IMR-90 (cell line): ENCODE results near the gene SESN2. TPM values are rescaled to one million over a fixed set of nuclear protein-coding genes. Genes with fewer than 3 reads are reported as not detected.

Experiments
- ATAC-seq: fragments of 200-7000 bp; cut with Tn5 transposase; 2 replicates; pipeline ENCODE4 v1.9.1; 2020; ENCODE audit warnings: low read depth, mild to moderate bottlenecking, moderate library complexity
- BruUV-seq: library from RNA; stranded (reverse); fragments of 400-500 nt; replicated peaks from 2 replicates; lab custom pipeline; 2021; lab: Mats Ljungman, UMichigan
- CTCF ChIA-PET: fragments of 300-600 bp; formaldehyde crosslinking; extraction: SDS; loops from one replicate; lab custom pipeline; 2021; ENCODE audit warnings: antibody characterized with exemption; lab: Yijun Ruan, JAX
- POLR2A ChIA-PET: fragments of 300-600 bp; sonication (Branson Sonifier 250); formaldehyde crosslinking; loops from one replicate; lab custom pipeline; 2022; ENCODE audit warnings: antibody characterized with exemption; ENCODE audit not compliant: unreplicated experiment; lab: Charles Lee
- DNase-seq: peaks from one replicate; pipeline ENCODE4 v3.0.0; 2013
- H2AFZ ChIP-seq: replicated peaks from 2 replicates; pipeline ENCODE3; 2013; ENCODE audit warnings: low read length, mild to moderate bottlenecking; ENCODE audit not compliant: poor library complexity
- H2AK5ac ChIP-seq: 2 replicates; pipeline ENCODE4 v1.6.1; 2013; ENCODE audit warnings: low read depth, low read length, inconsistent platforms
- H2AK9ac ChIP-seq: replicated peaks from 2 replicates; pipeline ENCODE3; 2013; ENCODE audit warnings: mild to moderate bottlenecking, low read depth, low read length, moderate library complexity; ENCODE audit not compliant: poor library complexity
- H2BK120ac ChIP-seq: 2 replicates; pipeline ENCODE4 v1.6.1; 2013; ENCODE audit warnings: low read depth, low read length, inconsistent platforms
- H2BK15ac ChIP-seq: 3 replicates; pipeline ENCODE4 v1.6.1; 2013; ENCODE audit warnings: low read depth, low read length, inconsistent platforms
- H2BK20ac ChIP-seq: 2 replicates; pipeline ENCODE4 v1.6.1; 2013; ENCODE audit warnings: low read depth, mild to moderate bottlenecking, inconsistent platforms, low read length, moderate library complexity
- H2BK5ac ChIP-seq: 2 replicates; pipeline ENCODE4 v1.6.1; 2013; ENCODE audit warnings: mild to moderate bottlenecking, low read depth, low read length, inconsistent platforms; ENCODE audit not compliant: poor library complexity, severe bottlenecking
- H3K14ac ChIP-seq: replicated peaks from 2 replicates; pipeline ENCODE4 v1.6.1; 2013; ENCODE audit warnings: low read depth, low read length, inconsistent platforms
- H3K18ac ChIP-seq: 2 replicates; pipeline ENCODE4 v1.6.1; 2013; ENCODE audit warnings: low read depth, low read length, control low read depth
- H3K23ac ChIP-seq: 2 replicates; pipeline ENCODE4 v1.6.1; 2013; ENCODE audit warnings: low read depth, low read length, inconsistent platforms
- H3K27ac ChIP-seq: 2 replicates; pipeline ENCODE4 v1.5.1; 2013; ENCODE audit warnings: mild to moderate bottlenecking, control low read depth, low read length; ENCODE audit not compliant: insufficient read depth
- H3K27me3 ChIP-seq: 2 replicates; pipeline ENCODE4 v1.6.1; 2013; ENCODE audit warnings: low read length; ENCODE audit not compliant: control insufficient read depth, insufficient read depth
- H3K36me3 ChIP-seq: 2 replicates; pipeline ENCODE4 v1.6.1; 2013; ENCODE audit warnings: low read length, mixed read lengths; ENCODE audit not compliant: control insufficient read depth, insufficient read depth
- H3K4ac ChIP-seq: 2 replicates; pipeline ENCODE4 v1.6.1; 2013; ENCODE audit warnings: low read depth, low read length, inconsistent platforms
- H3K4me1 ChIP-seq: 2 replicates; pipeline ENCODE4 v1.6.1; 2013; ENCODE audit warnings: low read length, mixed read lengths; ENCODE audit not compliant: control insufficient read depth, insufficient read depth
- H3K4me2 ChIP-seq: 2 replicates; pipeline ENCODE4 v1.6.1; 2013; ENCODE audit warnings: low read depth, mild to moderate bottlenecking, control low read depth, low read length, moderate library complexity
- H3K4me3 ChIP-seq: 2 replicates; pipeline ENCODE4 v1.5.1; 2013; ENCODE audit warnings: low read depth, mild to moderate bottlenecking, control low read depth, low read length, moderate library complexity; ENCODE audit not compliant: insufficient read depth
- H3K56ac ChIP-seq: 2 replicates; pipeline ENCODE4 v1.6.1; 2013; ENCODE audit warnings: low read length, inconsistent platforms; ENCODE audit not compliant: insufficient read depth; ENCODE audit errors: extremely low read depth
- H3K79me1 ChIP-seq, 2 experiments: 2 replicates each; pipeline ENCODE4 v1.6.1; 2013; ENCODE audit warnings: low read length in 2 of 2, inconsistent platforms in 1 of 2, low read depth in 1 of 2
- H3K9ac ChIP-seq: 2 replicates; pipeline ENCODE4 v1.6.1; 2013; ENCODE audit warnings: low read depth, low read length, control low read depth
- H3K9me1 ChIP-seq: 2 replicates; pipeline ENCODE4 v1.6.1; 2013; ENCODE audit warnings: low read length, inconsistent platforms; ENCODE audit not compliant: insufficient read depth
- H3K9me3 ChIP-seq: 2 replicates; pipeline ENCODE4 v1.6.1; 2013; ENCODE audit warnings: low read length; ENCODE audit not compliant: control insufficient read depth, insufficient read depth
- H4K20me1 ChIP-seq: 2 replicates; pipeline ENCODE4 v1.6.1; 2013; ENCODE audit warnings: low read length, inconsistent platforms; ENCODE audit not compliant: insufficient read depth
- H4K5ac ChIP-seq: 2 replicates; pipeline ENCODE4 v1.6.1; 2013; ENCODE audit warnings: mild to moderate bottlenecking, low read depth, low read length, control low read depth
- H4K8ac ChIP-seq, 2 experiments: 2 replicates each; pipeline ENCODE4 v1.6.1; 2013; ENCODE audit warnings: low read depth in 2 of 2, low read length in 2 of 2, control low read depth in 1 of 2, inconsistent platforms in 1 of 2
- H4K91ac ChIP-seq: 2 replicates; pipeline ENCODE4 v1.6.1; 2013; ENCODE audit warnings: low read depth, low read length, inconsistent platforms; ENCODE audit not compliant: insufficient read depth
- BHLHE40 ChIP-seq: fragments of 150-350 bp; IDR thresholded peaks from 2 replicates; pipeline ENCODE4 v1.6.1; 2016; ENCODE audit warnings: mild to moderate bottlenecking, low read depth, low read length
- CEBPB ChIP-seq: IDR thresholded peaks from 2 replicates; pipeline ENCODE4 v1.6.1; 2012; ENCODE audit warnings: low read depth, low read length, improper control_type of control experiment
- CHD1 ChIP-seq: IDR thresholded peaks from 2 replicates; pipeline ENCODE4 v1.6.1; 2012; ENCODE audit warnings: low read depth, low read length, improper control_type of control experiment
- CTCF ChIP-seq: conservative IDR thresholded peaks from 2 replicates; pipeline ENCODE4 v1.5.1; 2012; ENCODE audit warnings: mild to moderate bottlenecking, low read depth, low read length, improper control_type of control experiment
- FOS ChIP-seq: fragments of 150-350 bp; IDR thresholded peaks from 2 replicates; pipeline ENCODE4 v1.6.1; 2016; ENCODE audit warnings: low read depth, low read length
- MAFK ChIP-seq: IDR thresholded peaks from 2 replicates; pipeline ENCODE4 v1.6.1; 2012; ENCODE audit warnings: low read depth, low read length, improper control_type of control experiment
- MAZ ChIP-seq: IDR thresholded peaks from 2 replicates; pipeline ENCODE4 v1.6.1; 2012; ENCODE audit warnings: low read depth, mild to moderate bottlenecking, low read length, improper control_type of control experiment, moderate library complexity, borderline replicate concordance
- MXI1 ChIP-seq: IDR thresholded peaks from 2 replicates; pipeline ENCODE4 v1.6.1; 2012; ENCODE audit warnings: low read depth, mild to moderate bottlenecking, low read length, moderate library complexity, borderline replicate concordance
- NFE2L2 ChIP-seq: fragments of 150-350 bp; IDR thresholded peaks from 2 replicates; pipeline ENCODE4 v1.6.1; 2016; ENCODE audit warnings: low read depth, mild to moderate bottlenecking, low read length
- POLR2A ChIP-seq: IDR thresholded peaks from 2 replicates; pipeline ENCODE4 v1.6.1; 2012; ENCODE audit warnings: mild to moderate bottlenecking, low read depth, low read length
- RAD21 ChIP-seq: IDR thresholded peaks from 2 replicates; pipeline ENCODE4 v1.6.1; 2012; ENCODE audit warnings: low read length, improper control_type of control experiment
- RCOR1 ChIP-seq: IDR thresholded peaks from 2 replicates; pipeline ENCODE4 v1.6.1; 2012; ENCODE audit warnings: mild to moderate bottlenecking, low read length, improper control_type of control experiment; ENCODE audit not compliant: insufficient replicate concordance
- RFX5 ChIP-seq: IDR thresholded peaks from 2 replicates; pipeline ENCODE4 v1.8.0; 2012; ENCODE audit warnings: low read depth, mild to moderate bottlenecking, low read length, moderate library complexity
- SMC3 ChIP-seq: fragments of 150-350 bp; IDR thresholded peaks from 2 replicates; pipeline ENCODE4 v1.6.1; 2016; ENCODE audit warnings: low read depth, mild to moderate bottlenecking, antibody characterized with exemption, low read length, moderate library complexity
- USF2 ChIP-seq: fragments of 150-350 bp; IDR thresholded peaks from 2 replicates; pipeline ENCODE4 v1.6.1; 2017; ENCODE audit warnings: mild to moderate bottlenecking, antibody characterized with exemption, low read length, low read depth
- WGBS, 2 experiments: methylation state at CpG; one replicate each; pipeline versions ENCODE4 v1.1.5 to v1.1.7; 2013; ENCODE audit warnings: missing lambda C conversion rate in 2 of 2; ENCODE audit not compliant: insufficient read length in 1 of 2; ENCODE audit errors: extremely low coverage in 2 of 2; 5-methylcytosine and 5-hydroxymethylcytosine counted together
- dilution Hi-C: fragments of 300-500 bp; cut with HindIII; formaldehyde crosslinking; loops from one replicate; pipeline ENCODE4 v1.14.3; 2018; ENCODE audit warnings: low sequenced_read_pairs; ENCODE audit not compliant: unreplicated experiment
- in situ Hi-C: fragments of 300-500 bp; cut with MboI; formaldehyde crosslinking; loops from 3 replicates; pipeline ENCODE4 v1.14.3; 2019; ENCODE audit warnings: low sequenced_read_pairs, inconsistent platforms, mixed read lengths
- intact Hi-C: fragments of 100-400 bp; cut with micrococcal nuclease; formaldehyde crosslinking; loops from 2 replicates; pipeline ENCODE4 v1.10.0; 2022
- polyA plus RNA-seq, 3 experiments: library from polyadenylated mRNA; depleted of rRNA; stranded (reverse); fragments of >200 nt; gene quantifications; 2 replicates each; pipeline ENCODE4 v1.2.3, GENCODE V29; 2012; ENCODE audit warnings: low replicate concordance in 1 of 3
- total RNA-seq: library from RNA; depleted of rRNA; stranded (reverse); fragments of >200 nt; gene quantifications from 2 replicates; pipeline ENCODE4 v1.2.3, GENCODE V29; 2012
- TF ChIP-seq, protein P1 (sequence below): fragments of 150-350 bp; IDR thresholded peaks from 2 replicates; pipeline ENCODE4 v1.6.1; 2016; ENCODE audit warnings: low read depth, mild to moderate bottlenecking, low read length, moderate library complexity, borderline replicate concordance

SESN2 gene
- total and polyA plus RNA-seq, 2 of the 4 experiments (the other 2 are of a cell fraction) = 10.2 to 20.9 TPM

DNA sequence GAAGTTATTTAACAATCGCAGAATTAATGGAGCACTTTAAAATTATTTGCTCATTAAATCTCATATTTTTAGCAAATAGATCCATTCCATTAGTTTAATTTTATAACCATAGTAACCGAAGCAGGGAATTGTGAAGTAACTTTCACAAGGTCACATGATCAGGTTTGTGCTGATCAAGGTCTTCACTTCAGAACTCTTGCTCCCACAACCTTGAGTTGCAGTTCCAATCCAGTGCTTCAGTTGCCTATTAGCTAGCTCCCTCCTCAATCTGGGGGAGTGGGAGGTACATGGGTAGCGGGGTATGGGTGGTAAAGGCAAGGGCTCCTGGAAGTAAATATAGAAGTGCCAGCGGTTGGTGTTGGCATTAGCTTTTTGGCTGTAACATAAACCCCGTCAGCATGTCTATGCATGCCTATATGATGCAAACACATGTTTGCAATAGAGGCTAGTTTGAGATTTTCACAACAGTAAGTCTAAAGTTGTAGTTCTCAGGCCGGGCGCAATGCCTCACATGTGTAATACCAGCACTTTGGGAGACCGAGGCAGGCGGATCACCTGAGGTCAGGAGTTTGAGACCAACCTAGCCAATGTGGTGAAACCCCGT lies 17.6 kb upstream of the SESN2 start:
- Histone ChIP-seq H3K4me1 (peaks cover 2% of the 10 kb centered on the region), H2BK120ac (no peak overlapping the region), H3K14ac (no peak overlapping the region), H3K27ac (no peak overlapping the region), H3K4me2 (no peak overlapping the region), H3K4ac (no peak overlapping the region), H2AFZ (no peak overlapping the region), H3K27me3 (no peaks in the 10 kb centered on the region), H3K79me1 (peaks cover 12 to 23% of the 10 kb centered on the region in 2 experiments), H4K20me1 (0 out of 2 replicates have a peak, but pooled peaks cover 3% of the 10 kb centered on the region), H3K9me1 (peaks cover 11% of the 10 kb centered on the region; the same call in 1 of the 2 replicates), H3K36me3 (peaks cover 2% of the 10 kb centered on the region), H3K56ac (no peak overlapping the region), H3K9me3 (no peaks in the 10 kb centered on the region), H2BK15ac (no peak overlapping the region; the same call in 2 of the 3 replicates), H3K9ac (no peak overlapping the region), H3K18ac (no peak overlapping the region), H2BK20ac (no peak overlapping the region), H4K5ac (no peak overlapping the region), H2AK9ac (no peak overlapping the region), H2AK5ac (no peak overlapping the region), H3K4me3 (no peak overlapping the region), H4K8ac (no peak overlapping the region), H4K91ac (no peak overlapping the region), H2BK5ac (no peak overlapping the region), H3K23ac (no peak overlapping the region)
- TF ChIP-seq CHD1 (no peak), MAZ (no peak), USF2 (no peak), RAD21 (no peak), CEBPB (no peak), NFE2L2 (no peak), MAFK (no peak), MXI1 (no peak), SMC3 (no peak), CTCF (no peak), RCOR1 (no peak), RFX5 (no peak), POLR2A (no peak), BHLHE40 (no peak), FOS (no peak)
- TF ChIP-seq, protein P1, sequence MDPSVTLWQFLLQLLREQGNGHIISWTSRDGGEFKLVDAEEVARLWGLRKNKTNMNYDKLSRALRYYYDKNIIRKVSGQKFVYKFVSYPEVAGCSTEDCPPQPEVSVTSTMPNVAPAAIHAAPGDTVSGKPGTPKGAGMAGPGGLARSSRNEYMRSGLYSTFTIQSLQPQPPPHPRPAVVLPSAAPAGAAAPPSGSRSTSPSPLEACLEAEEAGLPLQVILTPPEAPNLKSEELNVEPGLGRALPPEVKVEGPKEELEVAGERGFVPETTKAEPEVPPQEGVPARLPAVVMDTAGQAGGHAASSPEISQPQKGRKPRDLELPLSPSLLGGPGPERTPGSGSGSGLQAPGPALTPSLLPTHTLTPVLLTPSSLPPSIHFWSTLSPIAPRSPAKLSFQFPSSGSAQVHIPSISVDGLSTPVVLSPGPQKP = no peak
- BruUV-seq = no TSS peak
- no peak for DNase-seq
- intact Hi-C loops (no loop called here), in situ Hi-C loops (no loop called here), dilution Hi-C loops (no loop called here)
- CTCF ChIA-PET = no interaction called here
- no peak for ATAC-seq
- WGBS, 2 experiments = 92% methylated on average over 2 of the region's 10 CpGs; no CpG with 5 or more reads in 1 of the 2 experiments
- POLR2A ChIA-PET = no interaction called here
